HG03565 (cell line): ENCODE data around the gene RNF152.
"Not testable (repeated sequence)": the region's sequence is repeated elsewhere in the genome, so short reads cannot be mapped to it uniquely, and the experiment has no call there.

ENCODE experiments used
- ATAC-seq: cut with Tn5 transposase; IDR thresholded peaks from one replicate; pipeline ENCODE4 v1.9.1; 2021; ENCODE audit warnings: mild to moderate bottlenecking, moderate library complexity; ENCODE audit not compliant: unreplicated experiment

RNF152 gene

DNA sequence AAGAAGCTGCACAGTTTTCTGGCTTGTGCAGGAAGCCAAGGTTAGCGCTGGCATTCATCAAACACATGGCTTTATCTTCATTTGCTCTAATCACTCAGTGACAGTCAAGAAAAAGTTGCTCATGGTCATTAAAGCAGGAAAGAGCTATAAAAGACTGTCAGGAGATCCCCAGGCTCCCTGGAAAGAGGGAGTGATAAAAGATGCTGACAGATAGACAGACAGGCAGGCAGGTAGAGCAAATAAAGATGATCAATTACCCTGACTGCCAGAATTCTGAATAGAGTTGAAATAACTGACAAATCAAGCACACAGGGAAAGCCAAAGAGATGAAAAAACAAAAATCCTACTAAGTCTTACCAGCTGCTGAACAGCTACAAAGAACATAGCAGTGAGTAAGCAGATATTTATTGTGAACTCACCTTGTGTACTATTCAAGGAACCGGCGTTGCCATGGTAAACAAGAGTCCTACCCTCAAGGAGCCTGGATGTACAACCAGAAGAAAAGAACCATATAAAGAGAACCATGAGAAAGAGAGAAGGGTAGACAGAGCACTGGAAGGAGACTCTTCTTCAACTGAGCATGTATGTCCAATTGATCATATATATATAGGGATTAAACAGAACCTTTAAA, 68.0 kb downstream of the RNF152 start:
- ATAC-seq: no peak

DNA sequence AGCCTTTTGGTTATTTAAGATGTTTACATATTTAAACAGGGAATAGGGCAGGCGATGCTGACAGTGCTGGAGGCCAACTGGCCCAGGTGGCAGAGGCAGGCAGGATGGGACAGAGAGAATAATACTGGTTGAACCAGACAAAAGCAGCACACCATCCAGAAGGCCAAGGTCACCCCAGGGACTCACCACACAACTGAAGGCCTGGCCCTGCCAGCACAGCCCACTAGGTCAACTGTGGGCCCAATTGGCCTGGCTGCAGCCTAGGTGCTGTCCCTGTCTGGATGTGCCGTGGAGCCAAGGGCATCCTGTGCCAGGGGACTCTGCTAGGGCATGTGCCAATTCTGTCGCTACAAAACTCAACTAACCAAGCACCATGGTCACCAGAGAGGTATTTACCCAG, 69.2 kb downstream of the RNF152 start:
- ATAC-seq: no peak

DNA sequence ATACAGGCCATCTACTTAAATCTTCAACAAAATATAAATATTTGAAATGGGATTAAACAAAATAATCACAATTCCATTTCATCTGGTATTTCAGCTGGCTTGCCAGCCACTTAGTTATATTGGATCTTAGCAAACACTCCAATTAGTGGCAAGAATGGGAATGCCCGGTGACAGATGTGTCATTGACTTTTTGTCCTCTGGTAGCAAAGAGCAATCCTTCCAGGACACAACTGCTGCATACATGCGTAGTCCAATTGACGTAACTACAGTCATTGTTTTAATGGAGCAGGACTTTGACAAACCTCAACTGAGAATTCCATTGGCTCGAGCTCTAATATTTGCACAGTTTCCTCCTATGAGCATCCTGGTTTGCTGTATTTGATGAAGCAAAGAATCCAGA, 69.9 kb downstream of the RNF152 start:
- no peak for ATAC-seq

- ATAC-seq: no peak
Measured at GRCh38 chr18:61821748-61822147, 71.1 kb downstream of the RNF152 start.

DNA sequence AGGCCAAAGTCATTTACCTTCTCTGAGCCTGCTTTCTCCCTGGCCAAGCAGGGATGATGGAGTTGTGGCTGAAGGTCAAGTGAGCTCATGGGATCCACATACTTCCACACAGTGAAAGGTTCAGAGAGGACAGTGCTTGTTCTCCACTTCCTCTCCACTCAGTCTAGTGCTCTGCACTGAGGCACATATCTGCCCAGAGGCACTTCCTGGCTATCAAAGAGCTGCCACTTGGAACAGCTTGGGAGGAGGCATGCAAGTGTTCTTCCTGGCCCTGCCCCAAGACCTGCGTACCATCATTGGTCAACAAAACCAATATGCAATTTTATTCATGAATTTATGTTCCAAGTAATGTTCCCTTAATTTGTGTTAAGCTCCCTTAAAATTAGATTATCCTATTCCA, 71.9 kb downstream of the RNF152 start:
- no peak for ATAC-seq

- ATAC-seq: no peak
Measured at GRCh38 chr18:61817086-61817485, 75.7 kb downstream of the RNF152 start.

- ATAC-seq: no peak
Measured at GRCh38 chr18:61815885-61816470, 76.8 kb downstream of the RNF152 start.

GRCh38 chr18:61808286-61808685, 84.5 kb downstream of the RNF152 start:
- no peak for ATAC-seq

DNA sequence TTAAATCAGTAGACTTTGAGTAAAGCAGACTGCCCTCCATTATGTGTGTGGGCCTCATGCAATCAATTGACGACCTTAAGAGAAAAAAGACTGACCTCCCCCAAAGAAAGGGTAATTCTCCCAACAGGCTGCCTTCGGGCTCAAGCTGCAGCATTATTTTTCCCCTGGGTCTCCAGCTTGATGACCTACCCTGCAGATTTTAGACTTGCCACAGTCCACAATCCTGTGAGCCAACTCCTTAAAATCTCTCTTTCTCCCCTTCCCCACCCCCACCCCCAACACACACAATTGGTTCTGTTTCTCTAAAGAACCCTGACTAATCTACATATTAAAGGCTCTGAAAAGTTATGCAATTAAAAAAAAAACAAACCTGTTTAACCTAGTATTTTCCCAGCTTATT, 89.4 kb downstream of the RNF152 start:
- ATAC-seq: no peak

DNA sequence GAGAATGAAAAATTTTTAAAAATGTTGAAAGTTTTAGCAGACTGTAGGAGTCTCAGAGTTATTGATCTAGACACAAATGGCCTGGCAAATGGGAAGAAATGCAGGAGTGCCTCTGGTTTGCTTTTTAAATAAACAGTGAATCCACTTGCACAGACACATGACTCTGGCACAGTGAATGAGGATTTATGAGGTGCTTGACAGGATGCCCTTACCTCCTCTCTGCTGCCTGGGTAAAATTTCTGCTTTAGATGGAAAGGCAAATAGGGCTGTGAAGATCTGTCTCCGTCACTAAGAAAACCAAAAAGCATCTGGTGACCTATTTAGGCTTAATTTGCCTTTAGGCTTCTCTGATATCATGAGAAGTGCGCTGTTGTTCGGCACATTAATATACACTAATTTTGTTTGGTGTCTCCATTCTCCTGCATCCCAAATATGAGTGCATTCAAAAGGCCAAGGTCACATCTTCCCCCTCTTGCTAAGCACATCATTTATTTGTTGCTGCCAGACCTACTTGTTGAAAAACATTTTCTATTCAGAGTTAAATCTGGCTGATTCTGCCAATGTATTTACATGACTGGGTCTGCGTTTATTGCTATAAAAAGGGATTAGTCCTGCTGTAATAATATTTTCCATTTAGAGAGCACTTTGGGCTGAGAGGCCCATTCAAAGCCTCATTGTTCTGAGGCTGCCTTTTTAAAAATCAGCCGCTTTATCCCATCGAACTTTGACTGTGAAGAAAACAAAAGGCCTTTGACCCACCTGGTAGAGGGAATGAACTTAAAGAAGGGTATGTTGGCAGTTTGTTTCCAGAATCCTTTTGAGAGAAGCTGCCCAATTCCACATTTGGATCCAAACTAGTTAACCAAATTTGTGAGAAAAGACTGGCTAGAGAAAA, 94.9 kb downstream of the RNF152 start:
- ATAC-seq: no peak

GRCh38 chr18:61791031-61791430, 101.8 kb downstream of the RNF152 start:
- no peak for ATAC-seq

GRCh38 chr18:61787011-61787670, 105.7 kb downstream of the RNF152 start:
- ATAC-seq: not testable (repeated sequence)

GRCh38 chr18:61785588-61785987, 107.2 kb downstream of the RNF152 start:
- ATAC-seq: no peak

DNA sequence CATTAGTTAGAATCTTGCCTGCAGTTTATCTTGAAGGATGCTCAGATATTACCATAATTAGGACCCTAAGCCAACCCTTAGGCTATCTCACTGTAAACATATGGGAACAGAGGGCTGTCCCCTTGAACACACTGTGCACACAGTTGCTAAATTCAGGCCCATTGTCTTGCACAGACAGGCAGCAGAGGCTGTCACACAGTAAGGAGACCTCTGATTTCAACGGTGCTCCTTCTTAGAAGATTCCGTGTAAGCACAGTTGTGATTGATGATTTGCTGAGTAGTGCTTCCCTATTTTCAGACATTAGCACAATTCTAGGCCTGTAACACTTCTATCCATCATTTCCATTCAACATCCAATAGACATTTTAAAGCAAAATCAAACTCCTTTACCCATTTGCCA, 108.0 kb downstream of the RNF152 start:
- ATAC-seq: no peak

GRCh38 chr18:61782545-61782944, 110.3 kb downstream of the RNF152 start:
- no peak for ATAC-seq

GRCh38 chr18:61776201-61776600, 116.6 kb downstream of the RNF152 start:
- not testable (repeated sequence) for ATAC-seq

DNA sequence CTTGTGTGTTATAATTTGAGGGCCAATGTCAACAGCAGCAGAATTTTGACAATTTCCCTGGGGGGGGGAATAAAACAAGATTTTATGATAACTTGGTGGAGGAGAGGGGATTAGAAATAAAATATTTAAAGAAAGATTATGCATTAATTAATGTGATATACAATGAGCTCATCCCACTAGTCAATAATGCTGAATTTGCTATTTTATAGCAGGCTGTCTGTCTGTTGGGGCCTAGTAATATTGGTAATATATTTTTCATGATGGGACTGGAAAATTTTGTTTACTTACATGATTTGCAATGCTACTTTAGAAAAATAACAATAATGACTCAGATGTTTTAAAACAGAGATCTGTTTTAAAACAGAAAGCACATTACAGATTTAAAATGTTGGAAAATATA, 118.0 kb downstream of the RNF152 start:
- ATAC-seq: no peak

GRCh38 chr18:61772293-61772848, 120.4 kb downstream of the RNF152 start:
- ATAC-seq: no peak

- no peak for ATAC-seq
Measured at GRCh38 chr18:61771861-61772260, 120.9 kb downstream of the RNF152 start.

GRCh38 chr18:61770279-61770678, 122.5 kb downstream of the RNF152 start:
- ATAC-seq: no peak

GRCh38 chr18:61766266-61766884, 126.4 kb downstream of the RNF152 start:
- ATAC-seq: no peak
